SK-N-SH treated with all-trans-retinoic acid at 6 μM for 48 hours (cell line): Measurements from ENCODE around the gene SYCN.

ENCODE experiments used
- ATAC-seq: fragments of 200-7000 bp; cut with Tn5 transposase; 3 replicates; pipeline ENCODE4 v1.9.1; 2020; ENCODE audit warnings: mild to moderate bottlenecking, moderate library complexity
- ARNTL ChIP-seq: fragments of 450-650 bp; formaldehyde crosslinking; IDR thresholded peaks from 2 replicates; pipeline ENCODE4 v1.5.0; 2020; ENCODE audit warnings: low read depth, mild to moderate bottlenecking, moderate library complexity, borderline replicate concordance
- BACH2 ChIP-seq: fragments of 250-450 bp; sonication (Bioruptor Pico); IDR thresholded peaks from 2 replicates; pipeline ENCODE4 v1.9.0; 2021; ENCODE audit warnings: mild to moderate bottlenecking, borderline replicate concordance
- CSDC2 ChIP-seq: fragments of 250-450 bp; sonication (Bioruptor Pico); IDR thresholded peaks from 2 replicates; pipeline ENCODE4 v1.5.0; 2020; ENCODE audit warnings: mild to moderate bottlenecking, moderate library complexity
- ESRRG ChIP-seq: fragments of 250-450 bp; sonication (Bioruptor Pico); IDR thresholded peaks from 2 replicates; pipeline ENCODE4 v1.6.1; 2021; ENCODE audit warnings: mild to moderate bottlenecking
- OSR1 ChIP-seq: fragments of 250-450 bp; sonication (Bioruptor Pico); IDR thresholded peaks from 2 replicates; pipeline ENCODE4 v1.8.0; 2022; ENCODE audit warnings: moderate library complexity, mild to moderate bottlenecking, inconsistent platforms
- PPARA ChIP-seq: fragments of 250-450 bp; sonication (Bioruptor Pico); IDR thresholded peaks from 2 replicates; pipeline ENCODE4 v1.5.0; 2020; ENCODE audit warnings: mild to moderate bottlenecking, borderline replicate concordance
- RARB ChIP-seq: fragments of 250-450 bp; sonication (Bioruptor Pico); IDR thresholded peaks from 2 replicates; pipeline ENCODE4 v1.8.0; 2021; ENCODE audit warnings: mild to moderate bottlenecking, moderate library complexity
- SNAI2 ChIP-seq: fragments of 250-450 bp; sonication (Bioruptor Pico); IDR thresholded peaks from 2 replicates; pipeline ENCODE4 v1.5.0; 2020; ENCODE audit warnings: mild to moderate bottlenecking, moderate library complexity
- TCF4 ChIP-seq: fragments of 250-450 bp; sonication (Bioruptor Pico); IDR thresholded peaks from 2 replicates; pipeline ENCODE4 v1.8.0; 2021; ENCODE audit warnings: mild to moderate bottlenecking, moderate library complexity, borderline replicate concordance
- TOX ChIP-seq: fragments of 250-450 bp; sonication (Bioruptor Pico); IDR thresholded peaks from 2 replicates; pipeline ENCODE4 v1.8.0; 2021; ENCODE audit warnings: mild to moderate bottlenecking, moderate library complexity, borderline replicate concordance
- ZC3H10 ChIP-seq: fragments of 250-450 bp; sonication (Bioruptor Pico); IDR thresholded peaks from 2 replicates; pipeline ENCODE4 v1.5.1; 2021; ENCODE audit warnings: mild to moderate bottlenecking, moderate library complexity
- ZFP3 ChIP-seq: fragments of 250-450 bp; sonication (Bioruptor Pico); IDR thresholded peaks from 2 replicates; pipeline ENCODE4 v1.5.0; 2020; ENCODE audit warnings: mild to moderate bottlenecking, moderate library complexity
- ZNF565 ChIP-seq: fragments of 450-650 bp; formaldehyde crosslinking; conservative IDR thresholded peaks from 2 replicates; pipeline ENCODE4 v1.5.0; 2020; ENCODE audit warnings: low read depth, mild to moderate bottlenecking, moderate library complexity
- ZNF70 ChIP-seq: fragments of 450-650 bp; formaldehyde crosslinking; IDR thresholded peaks from 2 replicates; pipeline ENCODE4 v1.5.0; 2020; ENCODE audit warnings: mild to moderate bottlenecking, moderate library complexity
- ZNF8 ChIP-seq: fragments of 450-650 bp; formaldehyde crosslinking; IDR thresholded peaks from 2 replicates; pipeline ENCODE4 v1.5.0; 2020; ENCODE audit warnings: mild to moderate bottlenecking, moderate library complexity
- TF ChIP-seq, protein P1 (sequence below): fragments of 250-450 bp; sonication (Bioruptor Pico); IDR thresholded peaks from 2 replicates; pipeline ENCODE4 v1.5.1; 2020; ENCODE audit warnings: low read depth, mild to moderate bottlenecking, moderate library complexity
- TF ChIP-seq, protein P2 (sequence below): fragments of 250-450 bp; sonication (Bioruptor Pico); IDR thresholded peaks from 2 replicates; pipeline ENCODE4 v1.8.0; 2020; ENCODE audit warnings: mild to moderate bottlenecking, moderate library complexity, borderline replicate concordance
- TF ChIP-seq, protein P3 (sequence below): fragments of 250-450 bp; sonication (Bioruptor Pico); IDR thresholded peaks from 2 replicates; pipeline ENCODE4 v1.5.0; 2020; ENCODE audit warnings: mild to moderate bottlenecking, moderate library complexity

SYCN gene

DNA sequence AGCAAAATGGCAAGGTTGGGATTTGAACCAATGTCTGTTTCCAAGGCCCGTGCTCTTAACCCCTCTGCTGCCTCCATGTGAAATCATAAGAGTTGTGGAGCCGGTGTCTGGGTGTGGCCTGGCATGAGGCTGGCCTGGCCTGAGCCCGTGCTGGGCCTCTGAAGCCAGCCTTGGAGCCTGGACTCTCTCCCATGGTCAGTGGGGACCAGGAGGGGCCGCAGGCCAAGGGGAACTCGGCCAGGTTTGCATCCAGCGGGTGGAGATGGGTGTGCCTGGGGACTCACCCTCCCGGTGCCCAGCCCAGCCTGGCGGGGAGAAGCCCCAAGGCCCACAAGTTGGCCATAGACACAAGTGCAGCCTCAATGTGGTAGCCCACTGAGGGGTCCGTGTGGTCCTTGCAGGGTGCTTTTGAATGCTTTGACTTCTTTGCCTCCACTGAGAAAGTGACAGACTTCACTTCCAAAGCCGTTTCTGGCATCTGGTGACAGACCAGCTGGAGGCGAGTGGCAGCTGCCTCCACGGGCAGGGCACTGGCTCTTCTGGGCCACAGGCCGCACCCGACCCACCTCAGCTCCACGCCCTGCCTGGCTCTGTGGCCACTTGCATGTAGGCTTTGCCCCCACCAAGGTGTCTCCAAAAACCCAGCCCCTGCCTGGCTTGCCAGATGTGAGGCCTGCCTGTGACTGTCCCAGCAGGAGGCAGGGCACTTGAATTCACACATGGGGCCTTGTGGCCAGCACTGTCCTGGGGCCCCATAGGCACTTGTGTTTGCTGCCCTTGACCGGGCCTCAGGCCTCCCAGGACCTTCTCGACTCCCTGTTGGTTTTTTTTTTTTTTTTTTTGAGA, 33.5 kb downstream of the SYCN start:
- no peak for ATAC-seq
- TF ChIP-seq, protein P1, sequence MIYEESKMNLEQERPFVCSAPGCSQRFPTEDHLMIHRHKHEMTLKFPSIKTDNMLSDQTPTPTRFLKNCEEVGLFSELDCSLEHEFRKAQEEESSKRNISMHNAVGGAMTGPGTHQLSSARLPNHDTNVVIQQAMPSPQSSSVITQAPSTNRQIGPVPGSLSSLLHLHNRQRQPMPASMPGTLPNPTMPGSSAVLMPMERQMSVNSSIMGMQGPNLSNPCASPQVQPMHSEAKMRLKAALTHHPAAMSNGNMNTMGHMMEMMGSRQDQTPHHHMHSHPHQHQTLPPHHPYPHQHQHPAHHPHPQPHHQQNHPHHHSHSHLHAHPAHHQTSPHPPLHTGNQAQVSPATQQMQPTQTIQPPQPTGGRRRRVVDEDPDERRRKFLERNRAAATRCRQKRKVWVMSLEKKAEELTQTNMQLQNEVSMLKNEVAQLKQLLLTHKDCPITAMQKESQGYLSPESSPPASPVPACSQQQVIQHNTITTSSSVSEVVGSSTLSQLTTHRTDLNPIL (CRISPR knock-in tag), result no peak
- no peak for TF ChIP-seq SNAI2 (CRISPR knock-in tag)
- no peak for TF ChIP-seq ZNF8 (CRISPR knock-in tag)
- TF ChIP-seq TCF4 (CRISPR knock-in tag), result no peak
- TF ChIP-seq ESRRG (CRISPR knock-in tag), result no peak
- TF ChIP-seq, protein P2, sequence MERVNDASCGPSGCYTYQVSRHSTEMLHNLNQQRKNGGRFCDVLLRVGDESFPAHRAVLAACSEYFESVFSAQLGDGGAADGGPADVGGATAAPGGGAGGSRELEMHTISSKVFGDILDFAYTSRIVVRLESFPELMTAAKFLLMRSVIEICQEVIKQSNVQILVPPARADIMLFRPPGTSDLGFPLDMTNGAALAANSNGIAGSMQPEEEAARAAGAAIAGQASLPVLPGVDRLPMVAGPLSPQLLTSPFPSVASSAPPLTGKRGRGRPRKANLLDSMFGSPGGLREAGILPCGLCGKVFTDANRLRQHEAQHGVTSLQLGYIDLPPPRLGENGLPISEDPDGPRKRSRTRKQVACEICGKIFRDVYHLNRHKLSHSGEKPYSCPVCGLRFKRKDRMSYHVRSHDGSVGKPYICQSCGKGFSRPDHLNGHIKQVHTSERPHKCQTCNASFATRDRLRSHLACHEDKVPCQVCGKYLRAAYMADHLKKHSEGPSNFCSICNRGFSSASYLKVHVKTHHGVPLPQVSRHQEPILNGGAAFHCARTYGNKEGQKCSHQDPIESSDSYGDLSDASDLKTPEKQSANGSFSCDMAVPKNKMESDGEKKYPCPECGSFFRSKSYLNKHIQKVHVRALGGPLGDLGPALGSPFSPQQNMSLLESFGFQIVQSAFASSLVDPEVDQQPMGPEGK (CRISPR knock-in tag), result no peak
- no peak for TF ChIP-seq ZC3H10
- no peak for TF ChIP-seq ARNTL (CRISPR knock-in tag)
- TF ChIP-seq ZFP3 (CRISPR knock-in tag), result no peak
- no peak for TF ChIP-seq RARB (CRISPR knock-in tag)
- no peak for TF ChIP-seq OSR1 (CRISPR knock-in tag)

DNA sequence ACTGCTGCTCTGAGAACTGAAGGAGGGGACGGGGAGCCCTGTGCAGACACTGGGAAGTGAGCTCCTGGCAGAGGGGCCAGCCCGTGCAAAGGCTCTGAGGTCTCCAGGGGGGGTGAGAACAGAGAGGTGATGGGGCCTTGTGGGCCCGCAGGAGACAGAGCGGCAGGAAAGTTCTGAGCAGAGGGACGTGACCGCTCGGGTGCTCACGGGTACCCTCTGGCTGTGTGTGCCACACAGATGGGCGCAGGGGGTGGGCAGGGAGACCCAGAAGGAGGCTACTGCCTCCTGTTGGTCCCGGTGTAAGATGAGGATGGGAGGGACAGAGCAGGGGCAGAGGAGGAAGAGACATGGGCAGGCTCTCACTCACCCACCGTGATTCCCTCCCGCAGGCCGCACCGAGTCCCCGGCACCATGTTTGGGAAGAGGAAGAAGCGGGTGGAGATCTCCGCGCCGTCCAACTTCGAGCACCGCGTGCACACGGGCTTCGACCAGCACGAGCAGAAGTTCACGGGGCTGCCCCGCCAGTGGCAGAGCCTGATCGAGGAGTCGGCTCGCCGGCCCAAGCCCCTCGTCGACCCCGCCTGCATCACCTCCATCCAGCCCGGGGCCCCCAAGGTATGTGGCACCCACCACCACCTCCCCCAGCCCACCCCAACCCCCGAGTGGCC, 34.8 kb downstream of the SYCN start:
- ATAC-seq, result no peak
- TF ChIP-seq ZNF8 (CRISPR knock-in tag) (no peak), PPARA (CRISPR knock-in tag) (no peak), RARB (CRISPR knock-in tag) (no peak), ZC3H10 (no peak), TCF4 (CRISPR knock-in tag) (no peak), CSDC2 (CRISPR knock-in tag) (no peak), ZNF70 (CRISPR knock-in tag) (no peak), ZNF565 (CRISPR knock-in tag) (no peak), ESRRG (CRISPR knock-in tag) (no peak), SNAI2 (CRISPR knock-in tag) (no peak), ARNTL (CRISPR knock-in tag) (no peak), TOX (no peak), ZFP3 (CRISPR knock-in tag) (no peak), BACH2 (CRISPR knock-in tag) (no peak)
- TF ChIP-seq, protein P2 (CRISPR knock-in tag), result no peak
- TF ChIP-seq, protein P1 (CRISPR knock-in tag), result no peak
- TF ChIP-seq, protein P3, sequence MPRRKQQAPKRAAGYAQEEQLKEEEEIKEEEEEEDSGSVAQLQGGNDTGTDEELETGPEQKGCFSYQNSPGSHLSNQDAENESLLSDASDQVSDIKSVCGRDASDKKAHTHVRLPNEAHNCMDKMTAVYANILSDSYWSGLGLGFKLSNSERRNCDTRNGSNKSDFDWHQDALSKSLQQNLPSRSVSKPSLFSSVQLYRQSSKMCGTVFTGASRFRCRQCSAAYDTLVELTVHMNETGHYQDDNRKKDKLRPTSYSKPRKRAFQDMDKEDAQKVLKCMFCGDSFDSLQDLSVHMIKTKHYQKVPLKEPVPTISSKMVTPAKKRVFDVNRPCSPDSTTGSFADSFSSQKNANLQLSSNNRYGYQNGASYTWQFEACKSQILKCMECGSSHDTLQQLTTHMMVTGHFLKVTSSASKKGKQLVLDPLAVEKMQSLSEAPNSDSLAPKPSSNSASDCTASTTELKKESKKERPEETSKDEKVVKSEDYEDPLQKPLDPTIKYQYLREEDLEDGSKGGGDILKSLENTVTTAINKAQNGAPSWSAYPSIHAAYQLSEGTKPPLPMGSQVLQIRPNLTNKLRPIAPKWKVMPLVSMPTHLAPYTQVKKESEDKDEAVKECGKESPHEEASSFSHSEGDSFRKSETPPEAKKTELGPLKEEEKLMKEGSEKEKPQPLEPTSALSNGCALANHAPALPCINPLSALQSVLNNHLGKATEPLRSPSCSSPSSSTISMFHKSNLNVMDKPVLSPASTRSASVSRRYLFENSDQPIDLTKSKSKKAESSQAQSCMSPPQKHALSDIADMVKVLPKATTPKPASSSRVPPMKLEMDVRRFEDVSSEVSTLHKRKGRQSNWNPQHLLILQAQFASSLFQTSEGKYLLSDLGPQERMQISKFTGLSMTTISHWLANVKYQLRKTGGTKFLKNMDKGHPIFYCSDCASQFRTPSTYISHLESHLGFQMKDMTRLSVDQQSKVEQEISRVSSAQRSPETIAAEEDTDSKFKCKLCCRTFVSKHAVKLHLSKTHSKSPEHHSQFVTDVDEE (CRISPR knock-in tag), result no peak
